Natural killer cell (primary cell): ENCODE results near the gene HSD3B1. TPM values are rescaled to one million over a fixed set of nuclear protein-coding genes. Genes with fewer than 3 reads are reported as not detected.

Experiments
- ATAC-seq, 3 donors: fragments of 150-1000 bp in 2 of 3; fragments of 200-7000 bp in 1 of 3; cut with Tn5 transposase; 1 replicate in 1 of 3; 2 replicates in 2 of 3; pipeline ENCODE4 v1.10.0; 2021; ENCODE audit warnings: mild to moderate bottlenecking in 2 of 3, moderate library complexity in 2 of 3
- DNase-seq, 2 donors: peaks; one replicate each; pipeline versions ENCODE4 v3.0.0 to v3.0.0-alpha.2; 2013 to 2021; ENCODE audit warnings: mixed read lengths in 1 of 2
- H3K27ac ChIP-seq: one replicate; pipeline ENCODE4 v1.5.1; 2013; ENCODE audit warnings: mild to moderate bottlenecking, low read length
- H3K27me3 ChIP-seq: one replicate; pipeline ENCODE4 v1.6.1; 2013; ENCODE audit warnings: low read length; ENCODE audit not compliant: control insufficient read depth, insufficient read depth
- H3K36me3 ChIP-seq: one replicate; pipeline ENCODE4 v1.6.1; 2013; ENCODE audit warnings: low read length; ENCODE audit not compliant: control insufficient read depth, insufficient read depth
- H3K4me1 ChIP-seq: one replicate; pipeline ENCODE4 v1.6.1; 2013; ENCODE audit warnings: low read length; ENCODE audit not compliant: control insufficient read depth, insufficient read depth
- H3K4me3 ChIP-seq: one replicate; pipeline ENCODE4 v1.5.1; 2013; ENCODE audit warnings: low read length
- H3K9me3 ChIP-seq: one replicate; pipeline ENCODE4 v1.6.1; 2013; ENCODE audit warnings: low read length; ENCODE audit not compliant: control insufficient read depth, insufficient read depth
- H3K27ac Mint-ChIP-seq, 2 donors: one replicate each; pipeline ENCODE4 v1.8.0; 2022; ENCODE audit warnings: mild to moderate bottlenecking in 2 of 2, mixed read lengths in 2 of 2, moderate library complexity in 1 of 2
- H3K27me3 Mint-ChIP-seq, 2 donors: one replicate each; pipeline ENCODE4 v1.8.0; 2022; ENCODE audit warnings: low read depth in 2 of 2, mixed read lengths in 2 of 2
- H3K36me3 Mint-ChIP-seq: one replicate; pipeline ENCODE4 v1.8.0; 2022; ENCODE audit warnings: mixed read lengths
- H3K4me1 Mint-ChIP-seq, 2 donors: one replicate each; pipeline ENCODE4 v1.8.0; 2022; ENCODE audit warnings: mixed read lengths in 2 of 2
- H3K4me3 Mint-ChIP-seq: one replicate; pipeline ENCODE4 v1.8.0; 2022; ENCODE audit warnings: mild to moderate bottlenecking, moderate library complexity, mixed read lengths
- H3K9me3 Mint-ChIP-seq, 2 donors: one replicate each; pipeline ENCODE4 v1.8.0; 2022; ENCODE audit warnings: mixed read lengths in 2 of 2
- WGBS: methylation state at CpG from one replicate; pipeline ENCODE4 v1.1.7; 2013; ENCODE audit warnings: missing lambda C conversion rate; ENCODE audit not compliant: insufficient coverage; 5-methylcytosine and 5-hydroxymethylcytosine counted together
- intact Hi-C: fragments of 100-400 bp; cut with micrococcal nuclease; formaldehyde crosslinking; loops from one replicate; pipeline ENCODE4 v1.14.2; 2022
- total RNA-seq, 4 donors: library from RNA; stranded (reverse); fragments of 120-200 nt in 1 of 4; gene quantifications; one replicate each; pipeline versions ENCODE4 v1.2.3 to v1.2.4, GENCODE V29; 2013 to 2022
- TF ChIP-seq, protein P1 (sequence below): fragments of 200-600 bp; IDR thresholded peaks from one replicate; pipeline ENCODE4 v1.8.0; 2022; ENCODE audit warnings: antibody characterized with exemption

Gene HSD3B1
- total RNA-seq, 3 donors from 2014 or later (not counting 1 experiment from before 2014, with no cell fraction given): not detected

DNA sequence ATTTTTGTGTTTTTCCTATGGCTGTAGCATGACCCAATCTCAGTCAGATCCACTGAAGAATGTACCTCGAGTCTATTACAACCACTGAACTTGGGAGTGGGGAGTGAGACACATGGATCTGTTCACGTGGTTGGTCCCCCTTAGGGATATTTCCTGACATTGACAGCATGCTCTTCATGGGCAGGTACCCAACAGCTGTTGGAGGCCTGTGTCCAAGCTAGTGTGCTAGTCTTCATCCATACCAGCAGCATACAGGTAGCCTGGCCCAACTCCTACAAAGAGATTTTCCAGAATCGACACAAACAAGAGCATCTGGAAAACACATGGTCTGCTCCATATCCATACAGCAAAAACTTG, 34.2 kb upstream of the HSD3B1 start:
- no peaks in the 10 kb centered on the region for H3K36me3 Mint-ChIP-seq
- Histone ChIP-seq H3K27ac (no peak overlapping the region), H3K27me3 (no peaks in the 10 kb centered on the region), H3K9me3 (no peaks in the 10 kb centered on the region), H3K4me1 (no peaks in the 10 kb centered on the region), H3K4me3 (no peak overlapping the region), H3K36me3 (no peaks in the 10 kb centered on the region)
- WGBS: 73% methylated on average over 3 of the region's 3 CpGs
- DNase-seq (no peak), ATAC-seq (no peak)
- H3K27me3 Mint-ChIP-seq: peaks cover 0 to under 1% of the 10 kb centered on the region in 2 donors
- no peak overlapping the region for H3K4me3 Mint-ChIP-seq
- no peak overlapping the region for H3K27ac Mint-ChIP-seq
- TF ChIP-seq, protein P1, sequence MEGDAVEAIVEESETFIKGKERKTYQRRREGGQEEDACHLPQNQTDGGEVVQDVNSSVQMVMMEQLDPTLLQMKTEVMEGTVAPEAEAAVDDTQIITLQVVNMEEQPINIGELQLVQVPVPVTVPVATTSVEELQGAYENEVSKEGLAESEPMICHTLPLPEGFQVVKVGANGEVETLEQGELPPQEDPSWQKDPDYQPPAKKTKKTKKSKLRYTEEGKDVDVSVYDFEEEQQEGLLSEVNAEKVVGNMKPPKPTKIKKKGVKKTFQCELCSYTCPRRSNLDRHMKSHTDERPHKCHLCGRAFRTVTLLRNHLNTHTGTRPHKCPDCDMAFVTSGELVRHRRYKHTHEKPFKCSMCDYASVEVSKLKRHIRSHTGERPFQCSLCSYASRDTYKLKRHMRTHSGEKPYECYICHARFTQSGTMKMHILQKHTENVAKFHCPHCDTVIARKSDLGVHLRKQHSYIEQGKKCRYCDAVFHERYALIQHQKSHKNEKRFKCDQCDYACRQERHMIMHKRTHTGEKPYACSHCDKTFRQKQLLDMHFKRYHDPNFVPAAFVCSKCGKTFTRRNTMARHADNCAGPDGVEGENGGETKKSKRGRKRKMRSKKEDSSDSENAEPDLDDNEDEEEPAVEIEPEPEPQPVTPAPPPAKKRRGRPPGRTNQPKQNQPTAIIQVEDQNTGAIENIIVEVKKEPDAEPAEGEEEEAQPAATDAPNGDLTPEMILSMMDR: no peak
- no peaks in the 10 kb centered on the region for H3K4me1 Mint-ChIP-seq
- intact Hi-C loops: no loop called here
- peaks cover 0 to under 1% of the 10 kb centered on the region in 2 donors for H3K9me3 Mint-ChIP-seq

DNA sequence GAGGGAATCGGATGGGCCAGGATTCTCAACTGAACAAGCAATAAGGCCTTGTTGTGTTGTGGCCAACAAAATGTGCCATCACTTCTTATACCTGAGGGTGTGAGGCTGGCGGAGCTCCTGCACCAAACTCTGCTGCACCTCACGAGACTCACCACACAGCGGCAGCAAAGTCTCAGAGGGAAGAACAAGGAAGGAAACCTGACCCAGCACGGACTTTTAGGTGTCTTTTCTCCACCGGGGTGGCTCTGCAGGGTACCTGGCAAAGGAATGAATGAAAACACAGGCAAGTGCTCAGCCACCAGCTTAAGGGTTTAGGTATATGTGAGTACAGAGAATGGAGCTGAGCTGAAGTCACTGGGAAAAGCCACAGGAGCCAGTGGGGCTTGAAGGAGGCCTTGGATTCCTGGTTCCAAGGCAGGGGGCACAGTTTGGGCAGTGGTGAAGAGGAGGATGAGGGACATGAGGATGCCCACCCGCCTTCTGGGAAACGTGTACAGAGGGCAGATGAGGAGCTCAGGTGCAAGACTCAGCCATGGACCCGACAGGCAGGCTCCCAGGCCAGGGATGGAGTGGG, 31.1 kb upstream of the HSD3B1 start:
- intact Hi-C loops: no loop called here

DNA sequence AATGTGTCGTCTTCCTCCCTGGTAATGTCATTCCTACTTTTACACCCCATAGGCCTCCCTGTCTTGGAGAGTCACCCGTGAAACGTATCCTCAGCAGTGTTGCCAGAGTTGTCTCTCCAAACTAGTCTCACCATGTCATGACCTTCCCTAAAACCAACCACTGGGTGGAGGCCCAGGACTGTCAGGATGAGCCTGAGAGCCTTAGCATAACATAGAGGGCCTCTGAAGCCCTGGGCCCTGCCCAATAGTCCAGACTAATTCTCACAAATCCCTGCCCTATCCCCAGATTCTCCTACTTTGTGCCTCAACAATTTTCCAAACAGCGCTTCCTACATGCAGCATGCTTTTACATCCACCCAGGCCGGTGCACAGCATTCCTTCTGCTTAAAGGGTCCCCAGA, 29.3 kb upstream of the HSD3B1 start:
- TF ChIP-seq, protein P1: no peak
- no peaks in the 10 kb centered on the region for H3K27me3 ChIP-seq

More for the DNA sequence above, 31.1 kb upstream of the HSD3B1 start:
- Histone ChIP-seq H3K36me3 (no peaks in the 10 kb centered on the region), H3K4me3 (no peak overlapping the region), H3K27ac (no peak overlapping the region), H3K4me1 (no peaks in the 10 kb centered on the region), H3K27me3 (no peaks in the 10 kb centered on the region), H3K9me3 (no peaks in the 10 kb centered on the region)
- H3K27ac Mint-ChIP-seq: no peak overlapping the region
- peak in 1 of 2 donors; percentile 3 for DNase-seq
- no peaks in the 10 kb centered on the region for H3K9me3 Mint-ChIP-seq
- H3K27me3 Mint-ChIP-seq: no peaks in the 10 kb centered on the region
- no peaks in the 10 kb centered on the region for H3K4me1 Mint-ChIP-seq
- TF ChIP-seq, protein P1: no peak
- H3K4me3 Mint-ChIP-seq: no peak overlapping the region
- 31% methylated on average over 9 of the region's 9 CpGs for WGBS
- H3K36me3 Mint-ChIP-seq: no peaks in the 10 kb centered on the region
- ATAC-seq: peak in 1 of 3 donors; percentile 49

DNA sequence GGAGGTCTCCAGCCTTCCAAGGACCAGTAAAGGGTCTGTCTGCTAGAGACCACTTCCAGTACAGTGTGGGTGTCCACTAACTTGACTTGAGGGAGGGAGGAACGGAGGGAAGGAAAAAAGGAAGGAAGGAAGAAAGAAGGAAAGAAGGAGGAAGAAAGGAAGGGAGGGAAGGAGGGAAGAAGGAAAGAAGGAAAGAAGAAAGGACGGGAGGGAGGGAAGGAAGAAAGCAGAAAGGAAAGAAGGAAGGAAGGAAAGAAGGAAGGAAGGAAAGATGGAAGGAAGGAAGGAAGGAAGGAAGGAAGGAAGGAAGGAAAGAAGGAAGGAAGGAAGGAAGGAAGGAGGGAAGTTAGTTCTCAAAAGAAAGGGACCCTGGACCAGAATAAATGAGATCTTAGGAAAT, 26.8 kb upstream of the HSD3B1 start:
- H3K4me3 Mint-ChIP-seq: no peak overlapping the region
- no peaks in the 10 kb centered on the region for H3K4me1 Mint-ChIP-seq
- no peaks in the 10 kb centered on the region for H3K4me1 ChIP-seq
- no peaks in the 10 kb centered on the region for H3K9me3 Mint-ChIP-seq
- H3K36me3 Mint-ChIP-seq: no peaks in the 10 kb centered on the region
- H3K27ac ChIP-seq: no peak overlapping the region
- H3K27ac Mint-ChIP-seq: no peak overlapping the region
- TF ChIP-seq, protein P1: no peak
- H3K27me3 Mint-ChIP-seq: peaks cover 0 to 7% of the 10 kb centered on the region in 2 donors
- 74% methylated on average over 2 of the region's 2 CpGs for WGBS
- intact Hi-C loops: no loop called here
- no peaks in the 10 kb centered on the region for H3K27me3 ChIP-seq
- no peak for ATAC-seq
- no peak overlapping the region for H3K4me3 ChIP-seq
- no peaks in the 10 kb centered on the region for H3K36me3 ChIP-seq
- DNase-seq: no peak
- H3K9me3 ChIP-seq: no peaks in the 10 kb centered on the region

More for the DNA sequence above, 29.3 kb upstream of the HSD3B1 start:
- H3K9me3 ChIP-seq: no peaks in the 10 kb centered on the region
- intact Hi-C loops: no loop called here
- no peaks in the 10 kb centered on the region for H3K9me3 Mint-ChIP-seq
- no peaks in the 10 kb centered on the region for H3K27me3 Mint-ChIP-seq
- no peak for ATAC-seq
- no peak overlapping the region for H3K27ac Mint-ChIP-seq
- H3K4me1 Mint-ChIP-seq: no peaks in the 10 kb centered on the region
- no peak overlapping the region for H3K4me3 ChIP-seq
- 93% methylated on average over 5 of the region's 5 CpGs for WGBS
- H3K36me3 Mint-ChIP-seq: no peaks in the 10 kb centered on the region
- DNase-seq: no peak
- no peak overlapping the region for H3K27ac ChIP-seq
- H3K4me1 ChIP-seq: no peaks in the 10 kb centered on the region
- no peaks in the 10 kb centered on the region for H3K36me3 ChIP-seq
- H3K4me3 Mint-ChIP-seq: no peak overlapping the region
